CD14-positive monocyte (primary cell): ENCODE measurements around the gene OSBPL10. TPM values are rescaled to one million over a fixed set of nuclear protein-coding genes. Genes with fewer than 3 reads are reported as not detected.
A peak's percentile ranks its signal among the peaks of the same experiment; 100 is the strongest.

ENCODE experiments used
- DNase-seq, 3 donors: peaks; one replicate each; pipeline ENCODE4 v3.0.0-alpha.2; 2011 to 2022
- H2AFZ ChIP-seq: 2 replicates; pipeline ENCODE4 v1.6.0; 2012; ENCODE audit warnings: mild to moderate bottlenecking, low read depth, low read length, inconsistent platforms; ENCODE audit not compliant: insufficient read depth, poor library complexity, severe bottlenecking
- H3K27ac ChIP-seq, 2 donors: 1 replicate in 1 of 2; 2 replicates in 1 of 2; pipeline ENCODE4 v1.5.1; 2012 to 2013; ENCODE audit warnings: low read length in 2 of 2, control low read depth in 1 of 2, inconsistent platforms in 1 of 2, low read depth in 1 of 2, mild to moderate bottlenecking in 1 of 2
- H3K27me3 ChIP-seq, 2 donors: one replicate each; pipeline versions ENCODE4 v1.6.0 to v1.6.1; 2011 to 2013; ENCODE audit warnings: low read length in 2 of 2; ENCODE audit not compliant: control insufficient read depth in 2 of 2, insufficient read depth in 2 of 2
- H3K36me3 ChIP-seq, 2 donors: replicated peaks in 1 of 2; 1 replicate in 1 of 2; 2 replicates in 1 of 2; pipeline versions ENCODE4 v1.5.1 to v1.6.1; 2012 to 2013; ENCODE audit warnings: low read length in 2 of 2, control low read depth in 1 of 2, inconsistent platforms in 1 of 2, mild to moderate bottlenecking in 1 of 2; ENCODE audit not compliant: insufficient read depth in 2 of 2, control insufficient read depth in 1 of 2
- H3K4me1 ChIP-seq, 2 donors: 1 replicate in 1 of 2; 2 replicates in 1 of 2; pipeline versions ENCODE4 v1.5.1 to v1.6.1; 2012 to 2013; ENCODE audit warnings: low read length in 2 of 2, control low read depth in 1 of 2, inconsistent platforms in 1 of 2, mild to moderate bottlenecking in 1 of 2, moderate library complexity in 1 of 2; ENCODE audit not compliant: insufficient read depth in 2 of 2, control insufficient read depth in 1 of 2
- H3K4me2 ChIP-seq: replicated peaks from 2 replicates; pipeline ENCODE3; 2012; ENCODE audit warnings: low read length, moderate library complexity, mild to moderate bottlenecking; ENCODE audit not compliant: poor library complexity, severe bottlenecking; ENCODE audit errors: extremely low read depth
- H3K4me3 ChIP-seq, 3 experiments: fragments of 200-600 bp in 1 of 3; sonication (generic) in 1 of 3; replicated peaks in 1 of 3; 1 replicate in 2 of 3; 2 replicates in 1 of 3; pipeline ENCODE4 v1.5.1; 2011 to 2013; ENCODE audit warnings: low read length in 3 of 3, mild to moderate bottlenecking in 3 of 3, control low read depth in 2 of 3, low read depth in 2 of 3, inconsistent platforms in 1 of 3, moderate library complexity in 1 of 3
- H3K79me2 ChIP-seq: 2 replicates; pipeline ENCODE4 v1.6.0; 2012; ENCODE audit warnings: mild to moderate bottlenecking, control low read depth, inconsistent platforms, low read length, moderate library complexity; ENCODE audit not compliant: insufficient read depth
- H3K9ac ChIP-seq: 2 replicates; pipeline ENCODE4 v1.6.0; 2017; ENCODE audit warnings: low read length, mild to moderate bottlenecking; ENCODE audit not compliant: insufficient read depth, poor library complexity, severe bottlenecking
- H3K9me3 ChIP-seq, 2 donors: replicated peaks in 1 of 2; 1 replicate in 1 of 2; 2 replicates in 1 of 2; pipeline versions ENCODE4 v1.5.1 to v1.6.1; 2012 to 2013; ENCODE audit warnings: low read length in 2 of 2, control low read depth in 1 of 2; ENCODE audit not compliant: control insufficient read depth in 1 of 2, insufficient read depth in 1 of 2
- H4K20me1 ChIP-seq: 2 replicates; pipeline ENCODE4 v1.6.0; 2012; ENCODE audit warnings: mild to moderate bottlenecking, low read length, control low read depth, moderate library complexity; ENCODE audit not compliant: insufficient read depth
- H3K27ac Mint-ChIP-seq, 7 donors: one replicate each; pipeline ENCODE4 v1.8.0; 2020; ENCODE audit warnings: mild to moderate bottlenecking in 7 of 7, mixed read lengths in 7 of 7, moderate library complexity in 6 of 7, inconsistent platforms in 2 of 7
- H3K27me3 Mint-ChIP-seq, 3 donors: one replicate each; pipeline ENCODE4 v1.8.0; 2021 to 2022; ENCODE audit warnings: low read depth in 3 of 3, mild to moderate bottlenecking in 3 of 3, mixed read lengths in 3 of 3, moderate library complexity in 3 of 3, inconsistent platforms in 1 of 3
- H3K36me3 Mint-ChIP-seq, 2 donors: one replicate each; pipeline ENCODE4 v1.8.0; 2020; ENCODE audit warnings: mixed read lengths in 2 of 2, inconsistent platforms in 1 of 2, mild to moderate bottlenecking in 1 of 2
- H3K4me1 Mint-ChIP-seq: one replicate; pipeline ENCODE4 v1.8.0; 2020; ENCODE audit warnings: mild to moderate bottlenecking, mixed read lengths
- H3K4me3 Mint-ChIP-seq, 2 donors: one replicate each; pipeline ENCODE4 v1.8.0; 2020; ENCODE audit warnings: mild to moderate bottlenecking in 2 of 2, mixed read lengths in 2 of 2, moderate library complexity in 1 of 2
- H3K9me3 Mint-ChIP-seq, 7 donors: one replicate each; pipeline ENCODE4 v1.8.0; 2020 to 2022; ENCODE audit warnings: mixed read lengths in 7 of 7, mild to moderate bottlenecking in 6 of 7, moderate library complexity in 6 of 7, inconsistent platforms in 2 of 7
- CTCF ChIP-seq: fragments of 200-600 bp; IDR thresholded peaks from one replicate; pipeline ENCODE4 v1.8.0; 2022; ENCODE audit warnings: antibody characterized with exemption, mild to moderate bottlenecking
- WGBS: methylation state at CpG from one replicate; pipeline ENCODE4 v1.1.5; 2013; ENCODE audit warnings: missing lambda C conversion rate; ENCODE audit not compliant: insufficient coverage; 5-methylcytosine and 5-hydroxymethylcytosine counted together
- intact Hi-C, 2 donors: fragments of 100-400 bp; cut with micrococcal nuclease; formaldehyde crosslinking; loops; one replicate each; pipeline versions ENCODE4 v1.15.0 to v1.15.1; 2023
- polyA plus RNA-seq, 3 donors: library from polyadenylated mRNA; depleted of rRNA in 1 of 3; unstranded in 2 of 3; stranded (reverse) in 1 of 3; fragments of 300-500 nt in 2 of 3; fragments of >200 nt in 1 of 3; fragmentation: Illumina TruSeq in 2 of 3; gene quantifications; 1 replicate in 2 of 3; 2 replicates in 1 of 3; pipeline ENCODE4 v1.2.3, GENCODE V29; 2012 to 2021

Gene OSBPL10
- polyA plus RNA-seq, 3 donors: 0.03 TPM; not detected in 2

- Mint-ChIP-seq H3K36me3 (no peaks in the 10 kb centered on the region), H3K27ac (peak overlapping the region; percentile 69 to 92 (median 91)), H3K9me3 (peaks cover 0 to 3% (median 0%) of the 10 kb centered on the region in 7 donors), H3K4me3 (peak overlapping the region; percentile 50 to 59), H3K27me3 (peaks cover 0 to 2% (median 2%) of the 10 kb centered on the region in 3 donors), H3K4me1 (peaks cover 28% of the 10 kb centered on the region)
- intact Hi-C loops: no loop called here
- peak; percentile 27 to 58 (median 43) for DNase-seq
- peak overlapping the region; percentile 39 for H2AFZ ChIP-seq
- no peaks in the 10 kb centered on the region for H3K27me3 ChIP-seq
- 100% methylated on average over 1 of the region's 7 CpGs for WGBS
- no peaks in the 10 kb centered on the region for H3K9me3 ChIP-seq
- no peaks in the 10 kb centered on the region for H4K20me1 ChIP-seq
- H3K9ac ChIP-seq: no peak overlapping the region
- TF ChIP-seq CTCF: no peak
- H3K27ac ChIP-seq: peak overlapping the region; percentile 51 to 77
- peak overlapping the region in 1 of 3 experiments; percentile 44 for H3K4me3 ChIP-seq
- peak overlapping the region; percentile 61 for H3K4me2 ChIP-seq
- peaks cover 19 to 22% of the 10 kb centered on the region in 2 donors for H3K4me1 ChIP-seq
- no peaks in the 10 kb centered on the region for H3K36me3 ChIP-seq
- no peaks in the 10 kb centered on the region for H3K79me2 ChIP-seq
Observed at GRCh38 chr3:31802981-31803740, 177.9 kb downstream of the OSBPL10 start.

- no peak overlapping the region for H3K9ac ChIP-seq
- H2AFZ ChIP-seq: no peak overlapping the region
- no peak overlapping the region for H3K4me2 ChIP-seq
- intact Hi-C loops: no loop called here
- 93% methylated on average over 3 of the region's 4 CpGs for WGBS
- DNase-seq: no peak
- H3K36me3 ChIP-seq: no peaks in the 10 kb centered on the region
- Mint-ChIP-seq H3K27me3 (peaks cover 0 to 4% (median 0%) of the 10 kb centered on the region in 3 donors), H3K9me3 (peaks cover 0 to 3% (median 2%) of the 10 kb centered on the region in 7 donors), H3K27ac (no peak overlapping the region), H3K4me3 (no peak overlapping the region), H3K4me1 (peaks cover 28% of the 10 kb centered on the region), H3K36me3 (no peaks in the 10 kb centered on the region)
- no peaks in the 10 kb centered on the region for H3K79me2 ChIP-seq
- peaks cover 19 to 22% of the 10 kb centered on the region in 2 donors for H3K4me1 ChIP-seq
- H3K4me3 ChIP-seq: no peak overlapping the region
- H3K27ac ChIP-seq: no peak overlapping the region
- H3K9me3 ChIP-seq: no peaks in the 10 kb centered on the region
- TF ChIP-seq CTCF: no peak
- no peaks in the 10 kb centered on the region for H4K20me1 ChIP-seq
- no peaks in the 10 kb centered on the region for H3K27me3 ChIP-seq
Observed at GRCh38 chr3:31800436-31800835, 180.6 kb downstream of the OSBPL10 start.
